H9 (cell line): ENCODE data around the gene PLA2R1. TPM values are rescaled to one million over a fixed set of nuclear protein-coding genes. Genes with fewer than 3 reads are reported as not detected.

Experiments
- DNase-seq: peaks from one replicate; pipeline ENCODE4 v3.0.0-alpha.2; 2017
- H2AFZ ChIP-seq: one replicate; pipeline ENCODE4 v1.6.1; 2013; ENCODE audit warnings: mild to moderate bottlenecking, low read length, control low read depth, moderate library complexity
- H2AK5ac ChIP-seq: 2 replicates; pipeline ENCODE4 v1.6.1; 2013; ENCODE audit warnings: low read length, control low read depth, mixed read lengths; ENCODE audit not compliant: insufficient read length
- H2BK120ac ChIP-seq: one replicate; pipeline ENCODE4 v1.6.1; 2013; ENCODE audit warnings: low read depth, mild to moderate bottlenecking, low read length, control low read depth, inconsistent platforms; ENCODE audit not compliant: poor library complexity, severe bottlenecking
- H2BK12ac ChIP-seq: 2 replicates; pipeline ENCODE4 v1.6.1; 2013; ENCODE audit warnings: low read length, control low read depth, mixed read lengths, low read depth; ENCODE audit not compliant: insufficient read length
- H2BK15ac ChIP-seq: 2 replicates; pipeline ENCODE4 v1.6.1; 2013; ENCODE audit warnings: low read depth, low read length, control low read depth
- H2BK20ac ChIP-seq: one replicate; pipeline ENCODE4 v1.6.1; 2013; ENCODE audit warnings: low read depth, mild to moderate bottlenecking, low read length, control low read depth, inconsistent platforms; ENCODE audit not compliant: poor library complexity, severe bottlenecking
- H2BK5ac ChIP-seq: 2 replicates; pipeline ENCODE4 v1.6.1; 2013; ENCODE audit warnings: low read length, control low read depth, mixed read lengths; ENCODE audit not compliant: insufficient read length
- H3K14ac ChIP-seq: 2 replicates; pipeline ENCODE4 v1.6.1; 2013; ENCODE audit warnings: low read length, control low read depth; ENCODE audit not compliant: insufficient read depth
- H3K18ac ChIP-seq: 2 replicates; pipeline ENCODE4 v1.6.1; 2013; ENCODE audit warnings: low read depth, mild to moderate bottlenecking, mixed read lengths, low read length, control low read depth; ENCODE audit not compliant: insufficient read length
- H3K23ac ChIP-seq: 2 replicates; pipeline ENCODE4 v1.6.1; 2013; ENCODE audit warnings: low read length, control low read depth, mixed read lengths, low read depth; ENCODE audit not compliant: insufficient read length
- H3K23me2 ChIP-seq: 2 replicates; pipeline ENCODE4 v1.6.1; 2013; ENCODE audit warnings: low read depth, mild to moderate bottlenecking, mixed read lengths, low read length, control low read depth; ENCODE audit not compliant: insufficient read length, poor library complexity, severe bottlenecking
- H3K27ac ChIP-seq: 2 replicates; pipeline ENCODE4 v1.5.1; 2013; ENCODE audit warnings: low read length, control low read depth, mixed read lengths, low read depth; ENCODE audit not compliant: insufficient read length
- H3K27me3 ChIP-seq: 2 replicates; pipeline ENCODE4 v1.6.1; 2013; ENCODE audit warnings: low read length, control low read depth, inconsistent platforms; ENCODE audit not compliant: insufficient read depth
- H3K4ac ChIP-seq: 2 replicates; pipeline ENCODE4 v1.6.1; 2013; ENCODE audit warnings: low read depth, mild to moderate bottlenecking, control low read depth, inconsistent platforms, low read length, moderate library complexity
- H3K4me1 ChIP-seq: 2 replicates; pipeline ENCODE4 v1.6.1; 2013; ENCODE audit warnings: low read length, control low read depth, inconsistent platforms; ENCODE audit not compliant: insufficient read depth
- H3K4me2 ChIP-seq: 2 replicates; pipeline ENCODE4 v1.6.1; 2013; ENCODE audit warnings: low read length, control low read depth, mixed read lengths; ENCODE audit not compliant: insufficient read length, insufficient read depth
- H3K56ac ChIP-seq: 2 replicates; pipeline ENCODE4 v1.6.1; 2013; ENCODE audit warnings: low read depth, mild to moderate bottlenecking, mixed read lengths, low read length, control low read depth; ENCODE audit not compliant: insufficient read length
- H3K79me1 ChIP-seq: 2 replicates; pipeline ENCODE4 v1.6.1; 2013; ENCODE audit warnings: low read depth, mild to moderate bottlenecking, moderate library complexity, low read length, control low read depth, inconsistent platforms; ENCODE audit not compliant: insufficient read depth, poor library complexity, severe bottlenecking
- H3K79me2 ChIP-seq: 2 replicates; pipeline ENCODE4 v1.6.1; 2013; ENCODE audit warnings: low read length, control low read depth, inconsistent platforms; ENCODE audit not compliant: insufficient read depth
- H3K9ac ChIP-seq: 2 replicates; pipeline ENCODE4 v1.6.1; 2013; ENCODE audit warnings: low read length, control low read depth, mixed read lengths; ENCODE audit not compliant: insufficient read length; ENCODE audit errors: extremely low read depth
- H3K9me3 ChIP-seq: one replicate; pipeline ENCODE4 v1.6.1; 2013; ENCODE audit warnings: low read depth, low read length, inconsistent platforms; ENCODE audit not compliant: control insufficient read depth
- H3T11ph ChIP-seq: one replicate; pipeline ENCODE4 v1.6.1; 2013; ENCODE audit warnings: mild to moderate bottlenecking, low read length, control low read depth, inconsistent platforms
- H4K20me1 ChIP-seq: one replicate; pipeline ENCODE4 v1.6.1; 2013; ENCODE audit not compliant: control insufficient read depth, insufficient read length, insufficient read depth
- H4K5ac ChIP-seq: 2 replicates; pipeline ENCODE4 v1.6.1; 2013; ENCODE audit warnings: low read depth, mild to moderate bottlenecking, mixed read lengths, low read length, control low read depth; ENCODE audit not compliant: insufficient read length
- H4K8ac ChIP-seq: replicated peaks from 2 replicates; pipeline ENCODE4 v1.6.1; 2013; ENCODE audit warnings: low read length, control low read depth, mixed read lengths, low read depth; ENCODE audit not compliant: insufficient read length
- H4K91ac ChIP-seq: 2 replicates; pipeline ENCODE4 v1.6.1; 2013; ENCODE audit warnings: low read depth, mild to moderate bottlenecking, moderate library complexity, mixed read lengths, low read length, control low read depth; ENCODE audit not compliant: insufficient read length
- H3K27ac Mint-ChIP-seq, 3 experiments: 2 replicates in 2 of 3; 3 replicates in 1 of 3; pipeline ENCODE4 v1.8.0; 2020 to 2021; ENCODE audit warnings: mixed read lengths in 3 of 3, mild to moderate bottlenecking in 1 of 3, moderate library complexity in 1 of 3
- H3K27me3 Mint-ChIP-seq: 2 replicates; pipeline ENCODE4 v1.8.0; 2021; ENCODE audit warnings: low read depth, mild to moderate bottlenecking, moderate library complexity, mixed read lengths
- H3K36me3 Mint-ChIP-seq, 3 experiments: 2 replicates in 2 of 3; 3 replicates in 1 of 3; pipeline ENCODE4 v1.8.0; 2020 to 2021; ENCODE audit warnings: low read depth in 3 of 3, mixed read lengths in 3 of 3; ENCODE audit not compliant: insufficient read depth in 1 of 3
- H3K4me1 Mint-ChIP-seq, 2 experiments: 2 replicates each; pipeline ENCODE4 v1.8.0; 2020; ENCODE audit warnings: mixed read lengths in 2 of 2
- H3K4me3 Mint-ChIP-seq, 2 experiments: 2 replicates in 1 of 2; 3 replicates in 1 of 2; pipeline ENCODE4 v1.8.0; 2020 to 2021; ENCODE audit warnings: mild to moderate bottlenecking in 2 of 2, mixed read lengths in 2 of 2, moderate library complexity in 1 of 2
- H3K9me3 Mint-ChIP-seq, 2 experiments: 2 replicates in 1 of 2; 3 replicates in 1 of 2; pipeline ENCODE4 v1.8.0; 2020; ENCODE audit warnings: mild to moderate bottlenecking in 2 of 2, mixed read lengths in 2 of 2, moderate library complexity in 1 of 2
- CTCF ChIP-seq: fragments of 200-600 bp; sonication (generic); conservative IDR thresholded peaks from 3 replicates; pipeline ENCODE4 v1.8.0; 2021; ENCODE audit warnings: antibody characterized with exemption, mild to moderate bottlenecking
- WGBS: extraction: QIAGEN DNeasy Blood & Tissue Kit; methylation state at CpG from one replicate; pipeline ENCODE4 v1.1.7; 2013; ENCODE audit warnings: missing lambda C conversion rate, low lambda C conversion rate, mixed read lengths; ENCODE audit not compliant: insufficient read length; ENCODE audit errors: extremely low coverage; 5-methylcytosine and 5-hydroxymethylcytosine counted together
- total RNA-seq: library from RNA; stranded (reverse); gene quantifications from 2 replicates; pipeline ENCODE4 v1.2.1, GENCODE V29; 2021

Gene PLA2R1
- total RNA-seq, 1 experiment from 2014 or later = 0.83 TPM

DNA sequence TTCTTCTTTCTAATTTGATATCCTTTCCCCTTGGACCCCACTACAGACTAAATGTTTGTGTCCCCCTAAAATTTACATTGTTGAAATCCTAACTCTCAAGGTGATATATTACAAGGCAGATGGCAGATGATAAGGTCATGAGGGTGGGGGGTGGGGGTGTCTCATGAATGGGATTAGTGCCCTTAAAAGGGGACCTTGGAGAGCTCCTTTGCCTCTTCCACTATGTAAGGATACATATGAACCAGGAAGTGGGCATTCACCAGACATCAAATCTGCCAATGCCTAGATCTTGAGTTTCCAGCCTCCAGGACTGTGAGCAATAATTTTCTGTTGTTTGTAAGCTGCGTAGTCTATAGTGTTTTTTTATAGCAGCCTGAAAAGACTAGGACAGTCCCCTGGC, 89.1 kb downstream of the PLA2R1 start:
- H4K8ac ChIP-seq = no peak overlapping the region

More for the DNA sequence above, 89.1 kb downstream of the PLA2R1 start:
- Histone ChIP-seq H2BK120ac (no peak overlapping the region), H4K91ac (no peak overlapping the region), H3K9me3 (no peaks in the 10 kb centered on the region), H3K4ac (no peak overlapping the region), H2BK5ac (no peak overlapping the region), H3K14ac (no peak overlapping the region), H2BK12ac (no peak overlapping the region), H3K56ac (no peak overlapping the region), H3T11ph (no peak overlapping the region), H3K23me2 (no peaks in the 10 kb centered on the region), H2BK15ac (no peak overlapping the region), H3K27me3 (no peaks in the 10 kb centered on the region), H3K27ac (no peak overlapping the region), H2AK5ac (no peak overlapping the region), H3K4me2 (no peak overlapping the region), H3K18ac (no peak overlapping the region), H3K79me2 (no peaks in the 10 kb centered on the region), H4K20me1 (no peaks in the 10 kb centered on the region), H3K23ac (no peak overlapping the region), H3K79me1 (no peaks in the 10 kb centered on the region), H4K5ac (no peak overlapping the region), H2AFZ (no peak overlapping the region), H3K9ac (no peak overlapping the region), H3K4me1 (no peaks in the 10 kb centered on the region), H2BK20ac (no peak overlapping the region)
- Mint-ChIP-seq H3K36me3 (no peaks in the 10 kb centered on the region; a peak in 1 of 7 replicates), H3K27ac (no peak overlapping the region), H3K4me3 (no peak overlapping the region), H3K27me3 (no peaks in the 10 kb centered on the region), H3K9me3 (no peaks in the 10 kb centered on the region), H3K4me1 (peaks cover 2% of the 10 kb centered on the region in 2 experiments; a peak in 1 of 4 replicates)
- no peak for TF ChIP-seq CTCF
- DNase-seq = no peak
- no CpG with 5 or more reads among the region's 1 CpG for WGBS
